CD8-positive, alpha-beta memory T cell (primary cell): ENCODE measurements around the gene OGFR. TPM values are rescaled to one million over a fixed set of nuclear protein-coding genes. Genes with fewer than 3 reads are reported as not detected.

Experiments used
- CTCF ChIA-PET: fragments of 350-600 bp; sonication (Branson Sonifier 250); formaldehyde crosslinking; loops from one replicate; lab custom pipeline; 2021; ENCODE audit warnings: antibody characterized with exemption; lab: Charles Lee
- POLR2A ChIA-PET: fragments of 350-600 bp; sonication (Branson Sonifier 250); formaldehyde crosslinking; loops from one replicate; lab custom pipeline; 2021; ENCODE audit warnings: antibody characterized with exemption; lab: Charles Lee
- DNase-seq, 5 donors: peaks; one replicate each; pipeline versions ENCODE4 v3.0.0 to v3.0.0-alpha.2; 2020 to 2022; ENCODE audit warnings: mixed read lengths in 1 of 5
- H3K27ac ChIP-seq: one replicate; pipeline ENCODE4 v1.7.0; 2013; ENCODE audit warnings: low read depth, mild to moderate bottlenecking, low read length, moderate library complexity
- H3K27me3 ChIP-seq: 2 replicates; pipeline ENCODE4 v1.7.0; 2013; ENCODE audit warnings: low read length, mild to moderate bottlenecking; ENCODE audit not compliant: insufficient read depth, poor library complexity, severe bottlenecking
- H3K36me3 ChIP-seq: 2 replicates; pipeline ENCODE4 v1.7.0; 2013; ENCODE audit warnings: mild to moderate bottlenecking, low read length, moderate library complexity; ENCODE audit not compliant: insufficient read depth
- H3K4me1 ChIP-seq: 2 replicates; pipeline ENCODE4 v1.7.0; 2013; ENCODE audit warnings: mild to moderate bottlenecking, low read length, moderate library complexity; ENCODE audit not compliant: insufficient read depth
- H3K4me3 ChIP-seq: 2 replicates; pipeline ENCODE4 v1.7.0; 2013; ENCODE audit warnings: mild to moderate bottlenecking, low read length
- H3K9me3 ChIP-seq: 2 replicates; pipeline ENCODE4 v1.7.0; 2013; ENCODE audit warnings: mild to moderate bottlenecking, low read length
- H3K27ac Mint-ChIP-seq, 8 donors: one replicate each; pipeline ENCODE4 v1.8.0; 2020 to 2021; ENCODE audit warnings: mixed read lengths in 8 of 8, mild to moderate bottlenecking in 6 of 8, inconsistent platforms in 3 of 8, moderate library complexity in 3 of 8
- H3K27me3 Mint-ChIP-seq, 2 donors: one replicate each; pipeline ENCODE4 v1.8.0; 2020 to 2021; ENCODE audit warnings: mixed read lengths in 2 of 2, mild to moderate bottlenecking in 1 of 2, moderate library complexity in 1 of 2
- H3K36me3 Mint-ChIP-seq, 3 donors: one replicate each; pipeline ENCODE4 v1.8.0; 2020 to 2021; ENCODE audit warnings: mixed read lengths in 3 of 3, inconsistent platforms in 1 of 3, mild to moderate bottlenecking in 1 of 3
- H3K4me1 Mint-ChIP-seq, 3 donors: one replicate each; pipeline ENCODE4 v1.8.0; 2020 to 2021; ENCODE audit warnings: mixed read lengths in 3 of 3, inconsistent platforms in 1 of 3, mild to moderate bottlenecking in 1 of 3
- H3K4me3 Mint-ChIP-seq, 7 donors: one replicate each; pipeline ENCODE4 v1.8.0; 2020 to 2021; ENCODE audit warnings: mixed read lengths in 7 of 7, mild to moderate bottlenecking in 6 of 7, moderate library complexity in 4 of 7, inconsistent platforms in 2 of 7
- H3K9me3 Mint-ChIP-seq, 5 donors: one replicate each; pipeline ENCODE4 v1.8.0; 2020 to 2022; ENCODE audit warnings: mixed read lengths in 5 of 5, mild to moderate bottlenecking in 3 of 5, moderate library complexity in 2 of 5, inconsistent platforms in 1 of 5
- polyA plus RNA-seq: library from polyadenylated mRNA; unstranded; fragments of 300-500 nt; fragmentation: Illumina TruSeq; gene quantifications from one replicate; pipeline ENCODE4 v1.2.3, GENCODE V29; 2021
- total RNA-seq, 2 experiments: library from RNA; stranded (reverse); gene quantifications; one replicate each; pipeline ENCODE4 v1.2.3, GENCODE V29; 2021

Gene OGFR
- total and polyA plus RNA-seq, 3 experiments from 2014 or later = 45.7 to 64.2 (median 47.9) TPM

- peaks cover 11 to 20% (median 13%) of the 10 kb centered on the region in 3 donors for H3K36me3 Mint-ChIP-seq
- Histone ChIP-seq H3K4me3 (no peak overlapping the region), H3K9me3 (no peaks in the 10 kb centered on the region), H3K27ac (no peak overlapping the region), H3K27me3 (no peaks in the 10 kb centered on the region), H3K4me1 (peaks cover 8% of the 10 kb centered on the region), H3K36me3 (peaks cover 3% of the 10 kb centered on the region)
- POLR2A ChIA-PET = no interaction called here
- H3K9me3 Mint-ChIP-seq = peaks cover 0 to 2% (median 0%) of the 10 kb centered on the region in 5 donors
- peaks cover 0 to 2% of the 10 kb centered on the region in 2 donors for H3K27me3 Mint-ChIP-seq
- peak overlapping the region in 3 of 8 donors; percentile 19 to 57 (median 19) for H3K27ac Mint-ChIP-seq
- peaks cover 12 to 21% (median 19%) of the 10 kb centered on the region in 3 donors for H3K4me1 Mint-ChIP-seq
- no peak for DNase-seq
- peak overlapping the region in 2 of 7 donors; percentile 48 to 50 for H3K4me3 Mint-ChIP-seq
- CTCF ChIA-PET = interaction anchor here (0.9 kb wide), 1 partner anchor 100 kb away, joined by 3 read pairs; no protein-coding TSS in a partner anchor
Measured at GRCh38 chr20:62858058-62858830, 53.6 kb downstream of the OGFR start.

GRCh38 chr20:62859721-62860120 lies 55.1 kb downstream of the OGFR start:
- peak overlapping the region; percentile 53 to 88 (median 76) for H3K4me3 Mint-ChIP-seq
- H3K4me3 ChIP-seq = no peak overlapping the region
- H3K9me3 ChIP-seq = no peaks in the 10 kb centered on the region
- H3K27me3 ChIP-seq = no peaks in the 10 kb centered on the region
- peaks cover 8% of the 10 kb centered on the region for H3K4me1 ChIP-seq
- peaks cover 12 to 21% (median 19%) of the 10 kb centered on the region in 3 donors for H3K4me1 Mint-ChIP-seq
- peaks cover 3% of the 10 kb centered on the region for H3K36me3 ChIP-seq
- H3K36me3 Mint-ChIP-seq = peaks cover 6 to 9% (median 8%) of the 10 kb centered on the region in 3 donors
- no peak for DNase-seq
- POLR2A ChIA-PET = no interaction called here
- H3K9me3 Mint-ChIP-seq = peaks cover 0 to 2% (median 0%) of the 10 kb centered on the region in 5 donors
- H3K27ac Mint-ChIP-seq = peak overlapping the region in 4 of 8 donors; percentile 74 to 81 (median 77)
- H3K27ac ChIP-seq = no peak overlapping the region
- H3K27me3 Mint-ChIP-seq = peaks cover 0 to 2% of the 10 kb centered on the region in 2 donors
- CTCF ChIA-PET = interaction anchor here (1.0 kb wide), 1 partner anchor 51 kb away, joined by 3 read pairs; no protein-coding TSS in a partner anchor

GRCh38 chr20:62860391-62860923 lies 55.8 kb downstream of the OGFR start:
- peak overlapping the region in 6 of 8 donors; percentile 19 to 81 (median 76) for H3K27ac Mint-ChIP-seq
- CTCF ChIA-PET = interaction anchor here (1.0 kb wide), 1 partner anchor 52 kb away, joined by 3 read pairs; no protein-coding TSS in a partner anchor
- DNase-seq = no peak
- H3K4me3 ChIP-seq = no peak overlapping the region
- H3K27me3 ChIP-seq = no peaks in the 10 kb centered on the region
- peaks cover 8% of the 10 kb centered on the region for H3K4me1 ChIP-seq
- H3K4me1 Mint-ChIP-seq = peaks cover 12 to 21% (median 19%) of the 10 kb centered on the region in 3 donors
- peaks cover 3% of the 10 kb centered on the region for H3K36me3 ChIP-seq
- H3K36me3 Mint-ChIP-seq = peaks cover 6 to 8% (median 7%) of the 10 kb centered on the region in 3 donors
- H3K9me3 Mint-ChIP-seq = peaks cover 0 to 2% (median 0%) of the 10 kb centered on the region in 5 donors
- H3K27ac ChIP-seq = no peak overlapping the region
- POLR2A ChIA-PET = interaction anchor here (1.2 kb wide), 1 partner anchor 56 kb away, joined by 3 read pairs; the partner anchor contains the start of gene OGFR
- H3K27me3 Mint-ChIP-seq = peaks cover 0 to 2% of the 10 kb centered on the region in 2 donors
- peak overlapping the region; percentile 72 to 88 (median 76) for H3K4me3 Mint-ChIP-seq
- H3K9me3 ChIP-seq = no peaks in the 10 kb centered on the region

- Mint-ChIP-seq H3K27ac (peak overlapping the region in 2 of 8 donors; percentile 53 to 73), H3K4me1 (peaks cover 12 to 21% (median 19%) of the 10 kb centered on the region in 3 donors), H3K36me3 (peaks cover 6 to 8% (median 7%) of the 10 kb centered on the region in 3 donors), H3K27me3 (peaks cover 0 to 2% of the 10 kb centered on the region in 2 donors), H3K9me3 (peaks cover 0 to 2% (median 0%) of the 10 kb centered on the region in 5 donors), H3K4me3 (peak overlapping the region in 4 of 7 donors; percentile 47 to 87 (median 58))
- POLR2A ChIA-PET = interaction anchor here (0.6 to 1.8 kb wide), 6 partner anchors 57 to 1121 kb away, joined by 3 to 16 read pairs (median 4); partner anchors contain the start of genes MRGBP and OGFR
- Histone ChIP-seq H3K36me3 (peaks cover 3% of the 10 kb centered on the region), H3K4me1 (peaks cover 8% of the 10 kb centered on the region), H3K9me3 (no peaks in the 10 kb centered on the region), H3K4me3 (no peak overlapping the region), H3K27me3 (no peaks in the 10 kb centered on the region), H3K27ac (no peak overlapping the region)
- CTCF ChIA-PET = interaction anchor here (1.2 to 2.4 kb wide), 2 partner anchors 10 to 14 kb away, joined by 4 to 9 read pairs; no protein-coding TSS in a partner anchor
- DNase-seq = peak; percentile 38 to 74 (median 64)
Measured at GRCh38 chr20:62860924-62861691, 56.5 kb downstream of the OGFR start.

- Mint-ChIP-seq H3K9me3 (peaks cover 0 to 2% (median 0%) of the 10 kb centered on the region in 5 donors), H3K27ac (peak within 1 kb of the TSS; percentile 53 to 92 (median 86)), H3K4me3 (peak within 1 kb of the TSS; percentile 58 to 88 (median 74)), H3K4me1 (peaks cover 12 to 21% (median 19%) of the 10 kb centered on the region in 3 donors), H3K36me3 (peaks cover 5 to 8% (median 7%) of the 10 kb centered on the region in 3 donors), H3K27me3 (peaks cover 0 to 2% of the 10 kb centered on the region in 2 donors)
- DNase-seq = peak; percentile 88 to 94 (median 90)
- no peak within 1 kb of the TSS for H3K4me3 ChIP-seq
- H3K36me3 ChIP-seq = peaks cover 3% of the 10 kb centered on the region
- peak within 1 kb of the TSS; percentile 24 for H3K27ac ChIP-seq
- no peaks in the 10 kb centered on the region for H3K27me3 ChIP-seq
- H3K4me1 ChIP-seq = peaks cover 8% of the 10 kb centered on the region
- POLR2A ChIA-PET = interaction anchor here (0.6 to 1.8 kb wide), 8 partner anchors 58 to 1120 kb away, joined by 3 to 16 read pairs (median 4); partner anchors contain the start of genes MRGBP and OGFR
- CTCF ChIA-PET = interaction anchor here (1.2 to 2.4 kb wide), 2 partner anchors 9 to 13 kb away, joined by 4 to 9 read pairs; no protein-coding TSS in a partner anchor
- H3K9me3 ChIP-seq = no peaks in the 10 kb centered on the region
Measured at GRCh38 chr20:62861726-62862336, 57.2 kb downstream of the OGFR start, which contains the start of gene TCFL5. Gene TCFL5, minus strand, starts transcription at chr20:62861822. Its CDS starts 152 bp downstream, at chr20:62861670.
